Spleen (tissue), 7 donors: ENCODE data around the gene BICRA.

ENCODE experiments used
- POLR2A ChIP-seq, 3 donors: fragments of 450-650 bp; IDR thresholded peaks; one replicate each; pipeline ENCODE4 v1.5.1; 2017; ENCODE audit warnings: antibody characterized with exemption in 3 of 3, mild to moderate bottlenecking in 1 of 3
- TF ChIP-seq, protein P1 (sequence below), 11 experiments: fragments of 200-600 bp in 7 of 11; fragments of 450-650 bp in 4 of 11; sonication (generic) in 4 of 11; IDR thresholded peaks in 8 of 11; conservative IDR thresholded peaks in 3 of 11; 1 replicate in 7 of 11; 2 replicates in 4 of 11; pipeline versions ENCODE4 v1.4.0 to v1.8.0; 2016 to 2021; ENCODE audit warnings: antibody characterized with exemption in 11 of 11, inconsistent platforms in 4 of 11, mild to moderate bottlenecking in 1 of 11
- donor health status: DM: no; HTN: no; CAD: no; lungs with moderate emphysema.
- donor health status: DM: no; HTN: no; CAD: no.
- donor health status: DM: no; HTN: no; CAD: no.

DNA sequence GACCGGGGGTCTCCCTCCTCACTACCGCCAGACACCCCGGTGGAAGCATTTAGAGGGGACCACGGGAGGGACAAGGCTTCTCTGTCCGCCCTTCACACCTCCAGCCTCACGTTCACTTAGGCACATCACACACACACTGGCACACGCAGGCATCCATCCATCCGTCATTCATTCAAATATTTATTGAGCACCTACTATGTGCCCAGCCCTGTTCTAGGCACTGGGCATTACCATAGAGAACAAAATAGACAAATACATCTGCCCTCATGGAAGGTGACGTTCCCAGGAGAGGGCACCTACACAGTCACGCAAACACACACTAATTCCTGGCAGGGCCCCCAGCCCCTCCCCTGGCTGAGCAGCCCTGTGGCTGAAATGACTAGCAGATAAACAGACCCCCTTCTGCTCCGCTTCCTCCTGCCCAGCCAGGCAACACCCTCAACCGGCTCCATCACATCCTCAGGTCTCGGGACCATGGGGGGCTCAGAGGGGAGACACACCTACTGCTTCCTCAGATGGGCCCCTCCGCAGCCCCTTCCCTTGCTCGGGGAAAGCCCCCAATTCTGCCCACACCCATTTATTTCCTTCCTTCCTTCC is 132.7 kb downstream of the BICRA start:
- TF ChIP-seq, protein P1, sequence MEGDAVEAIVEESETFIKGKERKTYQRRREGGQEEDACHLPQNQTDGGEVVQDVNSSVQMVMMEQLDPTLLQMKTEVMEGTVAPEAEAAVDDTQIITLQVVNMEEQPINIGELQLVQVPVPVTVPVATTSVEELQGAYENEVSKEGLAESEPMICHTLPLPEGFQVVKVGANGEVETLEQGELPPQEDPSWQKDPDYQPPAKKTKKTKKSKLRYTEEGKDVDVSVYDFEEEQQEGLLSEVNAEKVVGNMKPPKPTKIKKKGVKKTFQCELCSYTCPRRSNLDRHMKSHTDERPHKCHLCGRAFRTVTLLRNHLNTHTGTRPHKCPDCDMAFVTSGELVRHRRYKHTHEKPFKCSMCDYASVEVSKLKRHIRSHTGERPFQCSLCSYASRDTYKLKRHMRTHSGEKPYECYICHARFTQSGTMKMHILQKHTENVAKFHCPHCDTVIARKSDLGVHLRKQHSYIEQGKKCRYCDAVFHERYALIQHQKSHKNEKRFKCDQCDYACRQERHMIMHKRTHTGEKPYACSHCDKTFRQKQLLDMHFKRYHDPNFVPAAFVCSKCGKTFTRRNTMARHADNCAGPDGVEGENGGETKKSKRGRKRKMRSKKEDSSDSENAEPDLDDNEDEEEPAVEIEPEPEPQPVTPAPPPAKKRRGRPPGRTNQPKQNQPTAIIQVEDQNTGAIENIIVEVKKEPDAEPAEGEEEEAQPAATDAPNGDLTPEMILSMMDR (IDR thresholded peaks at IDR 0.05 in 8 of 11, conservative IDR thresholded peaks at IDR 0.05 in 3 of 11) = no peak
- no peak for TF ChIP-seq POLR2A (IDR thresholded peaks at IDR 0.05)
